GM13977 (cell line): Measurements from ENCODE around the gene APC.
"Not testable (repeated sequence)": the region's sequence is repeated elsewhere in the genome, so short reads cannot be mapped to it uniquely, and the experiment has no call there.

Experiments used
- DNase-seq: peaks from one replicate; pipeline ENCODE4 v3.0.0; 2012; ENCODE audit warnings: low spot score
- in situ Hi-C: fragments of 300-500 bp; cut with MboI; formaldehyde crosslinking; loops from one replicate; pipeline ENCODE4 v1.12.0; 2022; ENCODE audit warnings: low sequenced_read_pairs, low pct_unique_long_range_greater_than_20kb, mixed read lengths, inconsistent platforms; ENCODE audit not compliant: unreplicated experiment
- TF ChIP-seq, protein P1 (sequence below): IDR thresholded peaks from 2 replicates; pipeline ENCODE4 v1.5.1; 2012; ENCODE audit warnings: mild to moderate bottlenecking, control low read depth; ENCODE audit not compliant: insufficient read depth; ENCODE audit errors: extremely low read depth, missing control alignments

APC gene

DNA sequence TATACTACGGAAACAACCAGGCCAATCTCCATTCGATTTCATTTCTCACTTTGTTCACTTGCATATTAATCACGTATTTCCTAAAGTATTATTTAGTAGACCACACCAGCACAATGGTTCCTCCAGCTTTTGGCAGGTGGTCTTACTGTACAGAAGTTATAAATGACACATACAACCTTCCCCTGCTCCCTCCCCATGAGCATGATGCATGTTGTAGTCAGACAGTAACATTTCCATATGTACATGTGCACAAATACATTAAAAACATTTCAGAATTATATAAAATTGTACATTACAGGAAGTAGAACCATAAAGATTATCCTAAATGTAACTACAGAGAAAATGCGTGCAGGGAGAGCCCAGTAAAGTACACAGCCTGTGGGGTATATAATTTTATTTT, 140.4 kb downstream of the APC start:
- in situ Hi-C loops, result no loop called here

DNA sequence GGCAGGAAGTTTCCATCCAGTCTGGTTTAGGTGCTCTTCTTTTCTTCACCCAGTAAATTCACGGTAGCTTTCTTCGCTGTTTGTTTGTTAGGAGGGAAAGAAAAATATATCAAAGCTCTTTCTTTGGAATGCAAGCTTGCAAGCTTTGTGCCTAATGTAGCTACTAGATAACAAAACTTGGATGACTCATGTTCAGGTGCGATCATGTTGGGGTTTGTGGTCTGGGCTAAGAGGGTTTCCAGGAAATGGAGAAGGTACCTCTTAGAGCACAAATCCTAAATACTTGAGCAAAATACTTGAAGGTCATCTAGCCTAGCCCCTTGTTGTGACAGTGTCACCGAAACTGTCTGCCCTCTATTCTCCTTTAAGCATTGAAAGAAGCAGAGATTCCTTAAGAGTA, 141.1 kb downstream of the APC start:
- DNase-seq, result no peak
- TF ChIP-seq, protein P1, sequence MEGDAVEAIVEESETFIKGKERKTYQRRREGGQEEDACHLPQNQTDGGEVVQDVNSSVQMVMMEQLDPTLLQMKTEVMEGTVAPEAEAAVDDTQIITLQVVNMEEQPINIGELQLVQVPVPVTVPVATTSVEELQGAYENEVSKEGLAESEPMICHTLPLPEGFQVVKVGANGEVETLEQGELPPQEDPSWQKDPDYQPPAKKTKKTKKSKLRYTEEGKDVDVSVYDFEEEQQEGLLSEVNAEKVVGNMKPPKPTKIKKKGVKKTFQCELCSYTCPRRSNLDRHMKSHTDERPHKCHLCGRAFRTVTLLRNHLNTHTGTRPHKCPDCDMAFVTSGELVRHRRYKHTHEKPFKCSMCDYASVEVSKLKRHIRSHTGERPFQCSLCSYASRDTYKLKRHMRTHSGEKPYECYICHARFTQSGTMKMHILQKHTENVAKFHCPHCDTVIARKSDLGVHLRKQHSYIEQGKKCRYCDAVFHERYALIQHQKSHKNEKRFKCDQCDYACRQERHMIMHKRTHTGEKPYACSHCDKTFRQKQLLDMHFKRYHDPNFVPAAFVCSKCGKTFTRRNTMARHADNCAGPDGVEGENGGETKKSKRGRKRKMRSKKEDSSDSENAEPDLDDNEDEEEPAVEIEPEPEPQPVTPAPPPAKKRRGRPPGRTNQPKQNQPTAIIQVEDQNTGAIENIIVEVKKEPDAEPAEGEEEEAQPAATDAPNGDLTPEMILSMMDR, result no peak
- in situ Hi-C loops, result no loop called here

More for the DNA sequence above, 140.4 kb downstream of the APC start:
- DNase-seq, result no peak
- TF ChIP-seq, protein P1, result no peak

DNA sequence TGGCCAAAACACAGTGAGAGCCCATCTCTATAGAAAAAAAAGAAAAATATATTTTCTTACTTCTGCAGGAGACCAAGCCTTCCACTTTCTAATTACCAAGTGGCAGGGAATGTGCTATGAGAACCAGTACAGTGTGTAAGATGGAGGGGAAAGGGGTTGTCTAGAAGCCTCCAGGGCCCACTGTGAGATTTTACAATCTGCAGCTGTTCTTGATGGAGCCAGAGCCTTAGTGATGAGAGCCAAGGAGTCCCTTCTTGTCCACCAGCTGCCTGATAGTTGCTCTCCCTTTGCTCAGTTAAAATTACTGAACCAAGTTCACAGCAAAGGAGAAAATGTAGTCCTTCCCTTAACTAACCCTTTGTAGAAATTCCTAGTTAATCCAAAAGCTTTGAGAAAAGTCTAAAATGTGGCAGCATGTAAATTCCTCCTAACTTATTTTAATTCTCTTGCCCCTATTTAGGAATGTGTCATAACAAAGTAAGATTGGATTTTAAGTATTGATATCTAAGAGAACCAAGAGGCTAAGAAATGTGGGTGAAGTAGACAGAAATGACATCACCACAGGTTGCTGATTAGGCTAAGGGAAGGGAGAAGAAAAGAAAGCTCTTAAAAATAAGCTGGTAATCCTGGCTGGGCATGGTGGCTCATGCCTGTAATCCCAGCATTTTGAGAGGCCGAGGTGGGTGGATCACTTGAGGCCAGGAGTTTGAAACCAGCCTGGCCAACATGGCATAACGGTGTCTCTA, 142.7 kb downstream of the APC start:
- TF ChIP-seq, protein P1, result no peak
- in situ Hi-C loops, result no loop called here
- no peak for DNase-seq

DNA sequence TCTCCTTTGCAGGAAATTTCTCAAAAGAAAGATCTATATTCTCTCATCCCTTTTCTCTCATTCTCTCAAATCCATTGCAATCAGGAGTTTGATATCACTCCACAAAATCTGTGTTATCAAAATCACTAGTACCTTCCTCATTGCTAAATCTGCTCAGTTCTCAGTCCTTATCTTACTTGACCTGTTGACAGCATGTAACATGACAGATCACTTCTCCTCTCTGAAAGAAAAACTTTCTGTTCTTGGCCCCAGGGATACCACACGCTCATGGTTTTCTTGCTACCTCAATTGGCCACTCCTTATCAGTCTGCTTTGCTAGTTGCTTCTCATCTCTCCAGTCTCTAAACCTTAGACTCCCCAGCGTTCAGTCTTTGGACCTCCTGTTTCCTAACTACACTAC, 145.5 kb downstream of the APC start:
- TF ChIP-seq, protein P1, result no peak
- in situ Hi-C loops, result no loop called here
- no peak for DNase-seq

DNA sequence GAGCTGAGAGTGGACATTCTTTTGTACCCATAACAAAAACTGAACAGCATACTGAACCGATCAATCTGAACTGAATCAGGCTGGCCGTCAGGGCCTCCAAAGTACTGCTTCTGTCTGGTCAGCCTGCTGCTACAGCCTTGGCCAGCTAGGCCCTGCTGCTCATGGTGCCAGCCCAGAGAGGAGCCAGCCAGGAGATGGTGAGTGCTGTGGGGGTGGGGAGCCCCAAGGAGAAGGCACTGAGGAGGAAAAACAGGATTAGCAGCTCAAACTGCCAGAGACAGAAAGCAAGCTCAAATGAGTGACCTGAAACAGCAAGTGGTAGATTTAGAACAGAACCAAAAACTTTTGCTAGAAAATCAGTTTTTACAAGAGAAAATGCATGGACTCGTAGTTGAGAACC, 147.3 kb downstream of the APC start:
- no peak for DNase-seq
- in situ Hi-C loops, result no loop called here
- TF ChIP-seq, protein P1, result no peak

DNA sequence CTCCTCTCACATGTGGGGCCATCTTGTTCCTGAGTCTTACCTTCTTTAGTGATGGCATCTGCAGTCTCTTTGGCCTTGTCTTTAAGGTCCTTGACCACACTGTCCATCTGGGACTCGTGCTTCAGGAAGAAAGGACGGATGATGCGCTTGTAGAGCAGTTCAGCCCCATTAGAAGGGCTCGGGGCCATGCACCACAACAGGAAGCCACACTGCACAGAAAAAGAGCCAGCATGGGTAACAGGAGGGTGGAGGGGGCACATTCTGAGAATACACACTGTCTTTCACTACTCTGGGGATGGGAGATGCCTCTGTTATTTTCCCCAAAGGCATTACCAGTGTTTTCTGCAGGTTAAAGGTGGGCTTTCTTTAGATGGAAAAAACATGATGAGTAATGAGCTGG, 149.3 kb downstream of the APC start:
- in situ Hi-C loops, result no loop called here
- DNase-seq, result no peak
- TF ChIP-seq, protein P1, result no peak

DNA sequence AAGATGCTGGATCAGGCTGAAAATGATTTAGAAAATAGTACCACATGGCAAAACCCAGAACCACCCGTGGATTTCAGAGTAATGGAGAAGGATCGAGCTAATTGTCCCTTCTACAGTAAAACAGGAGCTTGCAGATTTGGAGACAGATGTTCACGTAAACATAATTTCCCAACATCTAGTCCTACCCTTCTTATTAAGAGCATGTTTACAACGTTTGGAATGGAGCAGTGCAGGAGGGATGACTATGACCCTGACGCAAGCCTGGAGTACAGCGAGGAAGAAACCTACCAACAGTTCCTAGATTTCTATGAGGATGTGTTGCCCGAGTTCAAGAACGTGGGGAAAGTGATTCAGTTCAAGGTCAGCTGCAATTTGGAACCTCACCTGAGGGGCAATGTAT, 154.4 kb downstream of the APC start:
- in situ Hi-C loops, DNase-seq: not testable (repeated sequence)
